NCI-H2171 (cell line): ENCODE measurements around the gene SMKR1.
A peak's percentile ranks its signal among the peaks of the same experiment; 100 is the strongest.
"Not testable (repeated sequence)": the region's sequence is repeated elsewhere in the genome, so short reads cannot be mapped to it uniquely, and the experiment has no call there.

Experiments used
- DNase-seq: peaks from one replicate; lab custom pipeline; 2025; lab: John Stamatoyannopoulos, UW

Gene SMKR1

DNA sequence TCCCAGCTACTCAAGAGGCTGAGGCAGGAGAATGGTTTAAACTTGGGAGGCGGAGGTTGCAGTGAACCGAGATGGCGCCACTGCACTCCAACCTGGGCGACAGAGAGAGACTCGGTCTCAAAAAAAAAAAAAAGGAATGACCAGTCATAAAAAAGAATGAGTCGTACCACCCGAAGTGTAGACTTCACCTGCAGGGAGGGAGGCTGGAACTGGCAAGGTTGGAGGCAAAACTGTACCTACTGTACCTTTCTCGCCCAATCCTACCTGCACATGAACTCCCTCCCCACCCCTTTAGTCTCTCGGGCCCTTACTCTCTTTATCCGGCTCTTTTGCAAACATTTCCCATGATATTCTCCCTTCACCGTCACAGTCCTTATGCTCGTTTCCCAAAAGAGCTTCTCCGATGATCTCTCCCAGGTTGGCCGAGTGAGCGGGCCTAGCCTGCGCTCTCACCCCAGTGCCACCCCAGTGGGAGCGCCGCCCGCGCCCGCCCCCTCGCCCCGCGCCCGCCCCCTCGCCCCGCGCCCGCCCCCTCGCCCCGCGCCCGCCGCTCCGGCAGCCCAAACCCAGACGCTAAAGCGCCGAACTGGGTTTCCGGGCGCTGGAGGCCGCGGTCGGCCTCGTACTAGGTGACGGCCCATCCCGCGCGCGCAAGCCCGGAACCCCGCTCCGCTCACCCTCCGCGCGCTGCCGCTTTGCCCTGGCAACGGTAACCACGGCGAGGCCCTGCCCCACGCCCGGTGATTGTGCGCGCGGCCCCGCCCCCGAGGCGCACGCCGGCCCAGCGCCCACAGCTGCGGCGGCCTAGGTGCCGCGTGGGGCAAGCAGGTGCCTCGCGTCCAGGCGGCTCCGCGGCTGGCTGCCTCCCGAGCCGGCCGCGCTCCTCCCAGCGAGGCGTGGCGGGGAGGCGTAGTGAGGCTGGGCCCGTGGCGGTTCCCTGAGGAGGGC is at the start of gene SMKR1:
Gene SMKR1 (plus strand): TSS at position 772 of the 948 bp plus-strand sequence. CDS start 294 bp downstream, outside the sequence.
- DNase-seq = peak; percentile 75

DNA sequence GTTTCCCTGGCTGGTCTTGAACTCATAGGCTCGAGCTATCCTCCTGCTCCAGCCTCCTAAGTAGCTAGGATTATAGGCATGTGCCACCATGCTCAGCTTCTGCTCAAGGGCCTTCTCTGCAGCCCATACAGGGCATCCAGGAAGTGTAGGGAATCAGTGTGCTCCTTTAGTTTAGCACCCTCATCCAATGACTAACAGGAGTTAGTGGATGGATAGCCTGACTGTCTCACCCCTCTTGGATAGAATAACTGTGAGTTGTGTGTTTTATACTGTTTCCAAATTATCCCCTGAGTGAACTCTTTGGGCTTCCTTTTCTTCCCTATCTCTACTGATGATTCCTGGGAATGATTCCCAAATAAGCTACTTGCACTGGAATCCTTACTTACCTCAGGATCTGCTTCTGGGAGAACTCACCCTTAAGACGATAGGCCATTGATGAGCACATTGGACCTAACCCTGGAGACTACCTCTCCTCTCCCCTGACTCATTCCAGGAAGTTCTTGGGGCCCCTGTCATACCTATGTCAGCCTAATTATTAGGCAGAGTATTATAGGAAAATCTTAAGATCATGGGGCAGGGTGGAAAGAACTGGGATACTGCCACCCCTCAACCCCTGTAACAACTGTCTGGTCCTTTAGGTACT is 49.6 kb upstream of the SMKR1 start:
- DNase-seq = no peak

DNA sequence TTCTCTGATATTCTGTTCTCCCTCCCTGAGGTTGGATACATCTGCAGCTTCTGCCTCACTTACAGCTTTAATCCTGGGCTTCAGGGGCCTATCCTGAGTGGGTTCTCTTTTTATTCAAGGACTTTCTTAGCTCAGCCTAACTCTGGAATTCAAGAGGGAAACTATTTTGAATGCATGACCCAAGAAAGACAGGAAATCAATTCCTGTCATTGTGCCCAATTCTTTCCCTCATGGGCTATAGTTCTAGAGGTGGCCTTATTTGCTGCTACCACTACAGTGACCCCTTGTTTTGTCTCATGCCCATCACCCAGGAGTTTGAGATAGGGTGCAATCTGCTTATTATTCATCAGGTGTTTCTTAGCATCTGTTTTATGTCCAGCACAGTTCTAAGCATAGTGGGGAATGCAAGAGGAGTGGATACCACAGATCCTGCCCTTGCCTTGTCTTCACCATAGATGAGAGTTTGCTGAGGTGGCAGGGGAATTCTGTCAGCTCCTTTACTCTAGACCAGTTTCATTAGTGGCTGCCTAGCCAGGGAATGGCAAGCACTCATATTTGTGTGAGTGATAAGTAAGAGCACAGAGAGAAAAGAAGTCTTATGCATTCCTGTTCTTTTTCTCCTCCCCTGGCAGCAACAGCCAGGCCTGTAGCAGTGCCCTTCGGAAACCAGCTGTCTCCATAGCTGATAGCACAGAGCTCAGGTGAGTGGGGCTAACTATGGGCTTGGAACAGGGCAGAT is 48.7 kb upstream of the SMKR1 start:
- DNase-seq = no peak

DNA sequence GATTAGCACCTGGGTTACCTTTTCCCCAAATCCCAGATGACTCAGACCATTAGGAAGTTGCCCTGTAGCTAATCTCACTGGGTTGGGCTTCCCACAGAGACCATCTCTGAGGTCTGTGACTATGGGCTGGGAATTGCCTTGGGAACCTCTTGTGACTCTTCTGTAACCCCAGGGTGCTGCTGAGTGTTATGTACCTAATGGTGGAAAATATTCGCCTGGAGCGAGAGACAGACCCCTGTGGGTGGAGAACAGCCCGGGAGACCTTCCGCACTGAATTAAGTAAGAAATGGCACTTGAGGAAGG is 48.1 kb upstream of the SMKR1 start:
- DNase-seq = no peak

DNA sequence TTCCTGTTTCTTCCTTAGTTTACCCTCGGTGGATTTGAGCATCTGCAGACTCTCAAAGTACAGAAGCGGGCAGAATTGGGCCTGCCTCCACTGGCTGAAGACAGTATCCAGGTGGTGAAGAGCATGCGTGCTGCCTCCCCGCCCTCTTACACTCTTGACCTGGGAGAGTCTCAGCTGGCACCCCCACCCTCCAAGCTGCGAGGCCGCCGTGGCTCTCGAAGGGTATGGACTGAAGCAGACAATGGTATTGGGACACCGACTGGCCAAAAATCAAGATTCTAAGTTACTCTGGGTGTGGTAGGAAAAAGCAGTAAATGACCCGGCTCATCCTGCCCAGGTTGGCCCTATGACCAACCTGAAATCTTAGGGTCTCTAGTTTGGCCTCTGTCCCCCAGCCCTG is 45.9 kb upstream of the SMKR1 start:
- DNase-seq = no peak

DNA sequence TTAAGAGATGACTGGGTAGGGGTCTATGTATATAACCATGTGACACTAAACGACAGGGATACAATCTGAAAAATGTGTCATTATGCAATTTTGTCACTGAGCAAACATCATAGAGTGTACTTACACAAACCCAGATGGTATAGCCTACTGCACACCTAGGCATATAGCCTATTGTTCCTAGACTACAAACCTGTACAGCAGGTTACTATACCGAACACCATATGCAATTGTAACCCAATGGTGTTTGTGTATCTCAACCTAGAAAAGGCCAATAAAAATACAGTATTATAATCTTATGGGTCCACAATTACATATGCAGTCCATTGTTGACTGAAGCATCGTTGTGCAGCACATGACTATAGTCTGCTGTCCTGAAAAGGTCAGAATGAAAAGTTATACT is 45.2 kb upstream of the SMKR1 start:
- no peak for DNase-seq

DNA sequence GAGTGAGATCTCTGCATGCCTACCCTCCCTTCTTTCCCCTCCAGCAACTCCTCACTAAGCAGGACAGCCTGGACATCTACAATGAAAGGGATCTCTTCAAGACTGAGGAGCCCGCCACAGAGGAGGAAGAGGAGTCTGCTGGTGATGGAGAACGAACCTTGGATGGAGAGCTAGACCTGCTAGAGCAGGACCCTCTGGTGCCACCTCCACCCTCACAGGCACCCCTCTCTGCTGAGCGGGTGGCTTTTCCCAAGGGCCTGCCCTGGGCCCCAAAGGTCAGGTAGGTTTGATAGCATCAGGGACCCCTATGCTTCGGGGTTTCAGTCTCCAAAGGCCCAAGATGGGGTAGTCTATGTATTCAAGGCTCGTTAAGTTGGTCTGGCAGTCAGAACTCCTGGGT is 44.2 kb upstream of the SMKR1 start:
- DNase-seq = no peak

DNA sequence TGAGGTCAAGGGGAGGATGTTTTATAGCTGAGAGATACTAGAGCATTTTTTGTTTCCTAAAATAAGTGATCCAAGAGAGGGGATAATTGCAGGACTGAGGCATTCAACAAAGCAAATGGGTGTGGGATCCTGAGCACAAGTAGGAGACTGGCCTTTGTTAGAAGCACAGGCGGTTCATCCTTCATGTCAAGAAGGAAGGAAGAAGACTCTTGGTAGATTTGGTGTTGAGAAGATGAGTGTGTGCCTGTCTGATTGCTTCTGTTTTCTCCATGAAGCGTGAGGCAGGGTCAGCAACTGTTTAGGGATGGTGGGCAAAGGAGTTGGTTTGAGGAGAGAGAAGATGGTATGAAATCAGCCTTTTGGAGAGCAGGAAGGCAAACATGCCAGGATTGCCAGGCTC is 40.5 kb upstream of the SMKR1 start:
- DNase-seq = no peak

DNA sequence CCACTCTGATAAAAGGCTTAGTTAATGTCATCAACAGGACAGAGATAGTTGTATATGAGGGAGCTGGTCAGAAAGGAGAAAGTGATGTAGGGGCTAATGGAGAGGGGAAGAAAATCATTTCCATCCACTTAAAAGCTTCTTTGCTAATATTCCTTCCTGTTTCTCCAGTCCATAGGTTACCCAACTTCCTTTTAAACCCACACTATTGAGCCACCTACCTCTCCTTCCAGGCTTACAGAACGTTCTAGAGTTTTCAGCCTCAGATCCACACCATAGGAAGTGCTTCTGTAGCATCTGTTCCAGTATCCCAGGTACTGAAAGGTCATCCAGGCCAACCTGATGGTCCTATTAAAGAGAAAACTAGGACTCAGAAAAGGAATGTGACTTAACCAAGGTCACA is 39.9 kb upstream of the SMKR1 start:
- no peak for DNase-seq

DNA sequence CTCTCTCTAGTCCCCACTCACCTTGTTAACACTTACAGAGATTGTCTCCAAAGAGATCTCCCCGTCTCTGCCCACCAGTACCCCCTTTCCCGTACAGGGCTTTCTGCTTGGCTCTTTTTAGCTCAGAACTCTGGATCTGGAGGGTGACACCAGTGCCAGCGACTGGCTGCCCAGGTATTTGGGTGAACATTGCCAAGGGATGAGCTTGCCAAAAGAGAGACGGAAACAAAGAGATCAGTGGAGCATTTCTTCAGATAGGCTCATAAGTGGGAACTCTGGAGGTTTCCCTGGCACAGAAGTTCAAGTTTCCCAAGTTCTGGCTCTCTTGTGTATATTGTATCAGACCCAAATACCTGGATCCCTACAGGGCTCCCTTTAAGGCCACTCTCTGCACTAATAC is 38.1 kb upstream of the SMKR1 start:
- DNase-seq = no peak

DNA sequence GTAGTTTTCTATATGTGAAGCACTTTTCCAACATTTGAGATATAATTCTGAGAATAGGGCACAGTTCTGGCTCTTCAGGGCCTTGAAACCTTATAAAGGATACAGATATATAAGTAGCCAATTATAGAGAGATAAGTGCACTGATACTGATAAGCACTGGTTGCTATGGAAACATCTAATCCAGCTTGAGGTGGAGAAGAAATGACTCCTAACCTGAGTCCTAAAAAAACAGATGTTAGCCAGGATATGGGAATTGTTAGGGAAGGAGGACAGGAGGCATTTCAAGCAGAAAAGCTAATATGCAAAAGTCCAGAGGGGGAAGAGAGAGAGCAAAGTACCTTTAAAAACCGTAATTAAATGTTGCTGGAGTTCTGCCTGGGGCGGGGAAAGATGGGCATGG is 37.3 kb upstream of the SMKR1 start:
- DNase-seq = no peak

DNA sequence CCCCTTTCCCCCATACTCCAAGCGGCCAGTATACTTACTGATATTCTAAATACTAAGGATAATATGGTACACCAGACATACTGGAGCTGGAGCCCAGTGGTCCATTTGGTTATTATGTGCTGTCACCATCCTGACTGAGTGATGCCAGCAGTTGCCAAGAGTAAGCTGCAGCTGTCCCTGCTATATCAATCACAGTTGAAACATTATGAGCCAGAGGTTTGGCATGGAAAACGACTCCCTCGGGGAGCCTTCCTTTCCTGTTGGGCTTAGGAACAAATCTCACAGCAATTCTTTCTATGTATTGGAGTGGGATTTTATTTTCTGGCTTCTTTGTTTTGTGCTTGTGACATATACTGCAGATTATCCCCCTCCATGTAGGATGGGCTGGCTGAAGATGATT is 35.5 kb upstream of the SMKR1 start:
- peak; percentile 1 for DNase-seq

DNA sequence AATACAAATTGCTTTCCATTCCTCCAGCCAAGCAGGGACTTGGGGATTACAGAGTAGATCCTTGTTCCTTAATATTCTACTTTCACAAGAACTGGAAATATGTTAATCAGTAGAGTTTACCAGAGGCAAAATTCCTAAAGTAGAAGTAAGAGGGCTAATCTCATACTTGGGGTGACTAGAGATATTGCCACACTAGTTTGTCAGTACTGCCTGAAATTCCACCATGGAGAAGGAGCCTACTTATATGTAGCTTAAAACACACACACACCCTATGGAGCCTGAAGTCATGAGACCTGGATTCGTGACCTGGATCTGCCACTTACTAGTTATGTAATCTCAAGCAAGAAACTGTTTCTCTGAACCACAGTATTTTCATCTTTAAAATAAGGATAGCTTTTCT is 34.2 kb upstream of the SMKR1 start:
- no peak for DNase-seq

DNA sequence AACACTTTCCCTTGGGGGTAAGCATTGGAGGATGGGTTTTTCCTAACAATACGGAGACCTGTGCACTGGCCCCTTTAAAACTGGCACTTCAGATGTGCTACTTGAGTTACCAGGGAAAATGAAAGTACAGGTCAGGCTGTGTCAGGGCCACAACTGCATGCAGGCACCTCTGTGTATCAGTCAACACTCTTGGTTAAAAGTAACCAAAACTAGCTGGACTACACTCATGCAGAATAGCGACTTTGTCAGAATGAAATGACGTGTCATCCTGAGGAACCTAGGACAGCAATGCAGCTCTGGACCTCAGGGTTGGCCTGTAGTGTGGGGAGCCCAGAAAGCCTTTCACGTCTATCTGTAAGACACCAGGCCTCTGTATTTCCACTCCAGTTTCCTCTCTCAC is 33.8 kb upstream of the SMKR1 start:
- DNase-seq = no peak

DNA sequence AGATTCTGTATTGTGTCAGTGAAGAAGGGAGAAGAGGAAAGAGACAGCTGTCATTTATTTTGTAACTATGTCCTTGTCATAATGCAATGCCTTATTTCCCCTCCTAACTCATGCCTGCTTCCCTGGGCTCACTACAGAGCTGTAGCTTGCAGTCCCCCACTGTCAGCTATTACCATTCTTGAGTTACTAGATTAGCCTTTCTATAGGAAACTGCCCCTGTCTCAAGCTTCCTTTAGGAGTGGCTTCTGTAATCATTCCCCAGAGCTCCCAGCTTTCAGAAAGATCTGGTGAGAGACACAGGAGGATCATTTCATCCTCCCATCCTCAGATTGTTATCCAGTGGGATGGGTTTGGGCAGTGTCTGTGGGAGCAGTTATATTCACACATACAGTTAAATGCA is 32.4 kb upstream of the SMKR1 start:
- no peak for DNase-seq

DNA sequence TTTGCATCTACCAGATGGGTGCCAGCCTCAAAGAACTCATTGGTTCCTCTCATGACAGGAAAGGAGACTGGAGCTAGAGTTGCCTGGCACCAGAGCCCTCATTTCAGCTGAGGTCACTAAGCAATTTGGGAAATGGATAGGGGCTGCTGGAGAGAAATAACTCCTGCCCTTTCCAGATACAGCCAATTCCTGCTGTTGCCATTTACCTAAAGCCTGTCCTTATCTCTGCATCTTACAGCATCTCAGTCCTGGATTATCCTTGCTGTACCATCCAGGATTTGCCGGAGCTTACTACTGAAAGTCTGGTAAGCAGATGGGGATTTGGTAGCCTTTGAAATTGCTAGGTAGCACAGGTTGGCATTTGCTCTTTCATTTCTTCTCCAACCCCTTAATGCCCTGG is 31.9 kb upstream of the SMKR1 start:
- no peak for DNase-seq

DNA sequence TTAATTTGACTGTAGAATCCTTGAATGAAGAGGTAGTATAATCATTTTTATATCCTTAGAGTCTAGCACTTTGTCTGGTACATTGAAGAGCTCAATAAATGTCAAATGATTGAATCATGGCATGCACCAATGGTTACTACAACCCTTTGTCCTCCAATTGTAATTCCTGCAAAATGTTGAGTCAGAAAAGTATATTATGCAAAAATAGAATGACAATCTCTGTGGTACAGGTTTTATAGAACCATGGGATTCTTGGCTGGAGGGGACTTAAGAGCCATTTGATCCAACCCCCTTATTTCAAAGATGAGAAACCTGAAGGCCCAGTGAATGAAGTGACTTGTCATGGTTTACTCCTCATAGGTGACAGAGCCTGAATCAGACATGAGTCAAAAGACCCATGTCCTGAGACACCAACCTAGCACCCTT is 30.9 kb upstream of the SMKR1 start:
- no peak for DNase-seq

DNA sequence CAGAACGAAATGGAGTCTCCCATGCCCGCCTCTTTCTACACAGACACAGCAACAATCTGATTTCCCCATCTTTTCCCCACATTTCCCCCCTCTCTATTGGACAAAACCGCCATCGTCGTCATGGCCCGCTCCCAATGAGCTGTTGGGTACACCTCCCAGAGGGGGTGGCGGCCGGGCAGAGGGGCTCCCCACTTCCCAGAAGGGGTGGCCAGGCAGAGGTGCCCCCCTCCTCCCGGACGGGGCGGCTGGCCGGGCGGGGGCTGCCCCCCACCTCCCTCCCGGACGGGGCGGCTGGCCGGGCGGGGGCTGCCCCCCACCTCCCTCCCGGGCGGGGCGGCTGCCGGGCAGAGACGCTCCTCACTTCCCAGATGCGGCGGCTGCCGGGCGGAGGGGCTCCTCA is 26.4 kb upstream of the SMKR1 start:
- DNase-seq = not testable (repeated sequence)

DNA sequence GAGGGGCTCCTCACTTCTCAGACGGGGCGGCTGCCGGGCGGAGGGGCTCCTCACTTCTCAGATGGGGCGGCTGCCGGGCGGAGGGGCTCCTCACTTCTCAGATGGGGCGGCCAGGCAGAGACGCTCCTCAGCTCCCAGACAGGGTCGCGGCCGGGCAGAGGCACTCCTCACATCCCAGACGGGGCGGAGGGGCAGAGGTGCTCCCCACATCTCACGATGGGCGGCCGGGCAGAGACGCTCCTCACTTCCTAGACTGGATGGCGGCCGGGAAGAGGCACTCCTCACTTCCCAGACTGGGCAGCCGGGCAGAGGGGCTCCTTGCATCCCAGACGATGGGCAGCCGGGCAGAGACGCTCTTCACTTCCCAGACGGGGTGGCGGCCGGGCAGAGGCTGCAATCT is 25.9 kb upstream of the SMKR1 start:
- not testable (repeated sequence) for DNase-seq

DNA sequence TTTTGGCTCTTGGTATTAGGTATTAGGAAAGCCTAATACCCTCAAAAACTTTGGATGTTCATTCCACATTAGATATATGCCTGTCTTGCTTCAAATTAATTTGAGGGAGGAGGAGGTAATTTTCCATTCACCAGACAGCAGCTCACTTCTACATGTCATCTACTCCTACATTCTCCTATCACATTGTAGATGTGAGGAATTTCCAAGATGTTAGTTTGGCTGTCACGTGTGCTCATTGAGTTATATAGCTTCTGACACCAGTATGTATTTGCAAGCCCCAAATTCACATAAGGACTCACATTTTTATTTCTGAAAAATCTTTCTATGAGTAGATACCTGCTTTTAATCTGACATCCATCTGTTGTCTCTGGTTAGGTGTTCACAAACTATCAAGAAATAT is 22.5 kb upstream of the SMKR1 start:
- DNase-seq = no peak

DNA sequence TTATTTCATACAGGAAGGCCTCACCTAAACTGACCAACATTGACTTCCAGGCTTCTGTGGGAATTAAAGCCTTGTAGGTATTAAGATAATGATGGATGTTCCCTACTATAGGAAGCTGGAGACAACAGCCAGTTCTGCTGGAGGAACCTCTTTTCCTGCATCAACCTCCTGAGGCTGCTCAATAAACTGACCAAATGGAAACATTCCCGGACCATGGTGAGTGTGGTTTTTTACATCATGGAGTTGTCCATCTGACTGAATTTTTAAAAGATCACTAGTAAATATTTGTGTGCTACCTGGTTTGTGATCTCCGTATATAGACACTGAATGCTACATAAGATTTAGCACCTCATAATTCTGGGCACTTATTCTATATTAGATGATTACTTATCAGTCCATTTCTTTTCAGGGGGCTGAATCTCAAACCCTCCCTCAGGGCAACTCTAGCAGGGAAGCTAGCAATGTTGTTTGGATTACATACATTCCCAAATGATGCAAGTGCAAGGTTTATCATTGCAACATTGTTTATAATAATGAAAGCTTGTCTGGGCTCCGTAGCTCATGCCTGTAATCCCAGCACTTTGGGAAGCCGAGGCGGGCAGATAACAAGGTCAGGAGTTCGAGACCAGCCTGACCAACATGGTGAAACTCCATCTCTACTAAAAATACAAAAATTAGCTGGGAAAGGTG is 21.5 kb upstream of the SMKR1 start:
- no peak for DNase-seq

DNA sequence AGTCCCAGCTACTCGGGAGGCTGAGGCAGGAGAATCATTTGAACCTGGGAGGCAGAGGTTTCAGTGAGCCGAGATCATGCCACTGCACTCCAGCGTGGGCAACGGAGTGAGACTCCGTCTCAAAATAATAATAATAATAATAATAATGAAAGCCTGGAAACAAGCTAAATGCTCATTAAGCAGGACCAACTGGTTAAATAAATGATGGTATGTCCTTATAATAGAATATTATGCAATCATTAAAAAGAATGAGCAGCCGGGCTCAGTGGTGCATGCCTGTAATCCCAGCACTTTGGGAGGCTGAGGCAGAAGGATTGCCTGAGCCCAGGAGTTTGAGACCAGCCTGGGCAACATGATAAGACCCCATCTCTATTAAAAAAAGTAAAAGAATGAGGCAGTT is 21.0 kb upstream of the SMKR1 start:
- not testable (repeated sequence) for DNase-seq
